Measurements from ENCODE around the gene TTBK2. TPM values are rescaled to one million over a fixed set of nuclear protein-coding genes. Genes with fewer than 3 reads are reported as not detected.
A peak's percentile ranks its signal among the peaks of the same experiment; 100 is the strongest.

TTBK2 gene
- total RNA-seq, 1 experiment from 2014 or later: 10.6 TPM

DNA sequence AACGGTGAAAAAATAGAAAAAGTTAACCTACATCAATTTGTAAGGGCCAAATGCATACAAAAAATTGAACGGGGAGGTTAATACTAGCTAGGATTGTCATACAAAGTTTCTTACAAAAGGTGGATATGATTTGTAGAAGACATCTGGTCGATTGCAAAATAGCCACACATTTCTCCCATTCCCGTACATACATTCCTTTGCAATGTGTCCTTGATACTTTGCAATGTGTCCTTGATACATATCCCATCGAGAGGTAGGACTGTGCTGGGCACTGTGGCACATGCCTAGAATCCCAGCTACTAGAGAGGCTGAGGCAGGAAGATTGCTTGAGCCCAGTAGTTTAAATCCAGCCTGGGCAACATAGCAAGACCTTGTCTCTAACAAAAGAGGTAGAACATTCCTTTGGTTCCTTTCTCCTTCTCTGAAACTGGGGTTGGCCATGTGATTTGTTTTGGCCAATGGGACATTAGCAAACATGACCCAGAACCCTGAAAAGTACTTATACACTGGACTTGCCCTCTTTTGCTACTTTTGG, 9.5 kb downstream of the TTBK2 start:
- Histone ChIP-seq H3K18ac (ENCODE audit: insufficient read length, low read depth, low read length) (no peak overlapping the region), H3K23ac (ENCODE audit: insufficient read length, low read depth, low read length) (no peak overlapping the region), H3K79me1 (ENCODE audit: insufficient read depth, low read depth, low read length, poor library complexity, severe bottlenecking) (peaks cover 6% of the 10 kb centered on the region), H3K4me2 (ENCODE audit: insufficient read depth, insufficient read length, low read length) (no peak overlapping the region), H4K5ac (ENCODE audit: insufficient read length, low read depth, low read length) (no peak overlapping the region), H2AFZ (ENCODE audit: low read length) (no peak overlapping the region), H3K27me3 (ENCODE audit: insufficient read depth, low read length) (no peaks in the 10 kb centered on the region), H3K79me2 (ENCODE audit: insufficient read depth, low read length) (peaks cover 2% of the 10 kb centered on the region; the same call in 1 of the 2 replicates), H2BK12ac (ENCODE audit: insufficient read length, low read depth, low read length) (no peak overlapping the region), H3K4me1 (ENCODE audit: insufficient read depth, low read length) (no peaks in the 10 kb centered on the region), H2BK120ac (ENCODE audit: low read depth, low read length, poor library complexity, severe bottlenecking) (no peak overlapping the region), H2BK5ac (ENCODE audit: insufficient read length, low read length) (no peak overlapping the region), H4K8ac (replicated peaks; ENCODE audit: insufficient read length, low read depth, low read length) (no peak overlapping the region), H3K9ac (ENCODE audit: extremely low read depth, insufficient read length, low read length) (no peak overlapping the region), H4K91ac (ENCODE audit: insufficient read length, low read depth, low read length) (no peak overlapping the region), H3K4ac (ENCODE audit: low read depth, low read length) (no peak overlapping the region), H2BK20ac (ENCODE audit: low read depth, low read length, poor library complexity, severe bottlenecking) (no peak overlapping the region), H3K14ac (ENCODE audit: insufficient read depth, low read length) (no peak overlapping the region), H3K23me2 (ENCODE audit: insufficient read length, low read depth, low read length, poor library complexity, severe bottlenecking) (no peaks in the 10 kb centered on the region), H4K20me1 (ENCODE audit: control insufficient read depth, insufficient read depth, insufficient read length) (no peaks in the 10 kb centered on the region), H2BK15ac (ENCODE audit: low read depth, low read length) (no peak overlapping the region), H3T11ph (ENCODE audit: low read length) (no peak overlapping the region), H3K9me3 (ENCODE audit: control insufficient read depth, low read depth, low read length) (no peaks in the 10 kb centered on the region), H3K27ac (ENCODE audit: insufficient read length, low read depth, low read length) (no peak overlapping the region), H2AK5ac (ENCODE audit: insufficient read length, low read length) (no peak overlapping the region), H3K56ac (ENCODE audit: insufficient read length, low read depth, low read length) (no peak overlapping the region)
- Mint-ChIP-seq H3K27ac (peak overlapping the region in 1 of 3 experiments; percentile 78; a peak in 2 of 7 replicates), H3K36me3 (ENCODE audit: insufficient read depth in 1 of 3, low read depth in 3 of 3) (no peaks in the 10 kb centered on the region), H3K4me3 (no peak overlapping the region), H3K9me3 (no peaks in the 10 kb centered on the region), H3K4me1 (no peaks in the 10 kb centered on the region), H3K27me3 (ENCODE audit: low read depth) (no peaks in the 10 kb centered on the region)
- DNase-seq: no peak
- WGBS (ENCODE audit: extremely low coverage, insufficient read length, low lambda C conversion rate): no CpG with 5 or more reads among the region's 5 CpGs
- TF ChIP-seq, protein P1, sequence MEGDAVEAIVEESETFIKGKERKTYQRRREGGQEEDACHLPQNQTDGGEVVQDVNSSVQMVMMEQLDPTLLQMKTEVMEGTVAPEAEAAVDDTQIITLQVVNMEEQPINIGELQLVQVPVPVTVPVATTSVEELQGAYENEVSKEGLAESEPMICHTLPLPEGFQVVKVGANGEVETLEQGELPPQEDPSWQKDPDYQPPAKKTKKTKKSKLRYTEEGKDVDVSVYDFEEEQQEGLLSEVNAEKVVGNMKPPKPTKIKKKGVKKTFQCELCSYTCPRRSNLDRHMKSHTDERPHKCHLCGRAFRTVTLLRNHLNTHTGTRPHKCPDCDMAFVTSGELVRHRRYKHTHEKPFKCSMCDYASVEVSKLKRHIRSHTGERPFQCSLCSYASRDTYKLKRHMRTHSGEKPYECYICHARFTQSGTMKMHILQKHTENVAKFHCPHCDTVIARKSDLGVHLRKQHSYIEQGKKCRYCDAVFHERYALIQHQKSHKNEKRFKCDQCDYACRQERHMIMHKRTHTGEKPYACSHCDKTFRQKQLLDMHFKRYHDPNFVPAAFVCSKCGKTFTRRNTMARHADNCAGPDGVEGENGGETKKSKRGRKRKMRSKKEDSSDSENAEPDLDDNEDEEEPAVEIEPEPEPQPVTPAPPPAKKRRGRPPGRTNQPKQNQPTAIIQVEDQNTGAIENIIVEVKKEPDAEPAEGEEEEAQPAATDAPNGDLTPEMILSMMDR (conservative IDR thresholded peaks at IDR 0.05): no peak

Data from H9 (cell line).